Kidney glomerular epithelial cell (primary cell): ENCODE results near the gene SCAPER.

Experiments used
- DNase-seq: peaks from one replicate; lab custom pipeline; 2025; lab: John Stamatoyannopoulos, UW

The SCAPER gene

DNA sequence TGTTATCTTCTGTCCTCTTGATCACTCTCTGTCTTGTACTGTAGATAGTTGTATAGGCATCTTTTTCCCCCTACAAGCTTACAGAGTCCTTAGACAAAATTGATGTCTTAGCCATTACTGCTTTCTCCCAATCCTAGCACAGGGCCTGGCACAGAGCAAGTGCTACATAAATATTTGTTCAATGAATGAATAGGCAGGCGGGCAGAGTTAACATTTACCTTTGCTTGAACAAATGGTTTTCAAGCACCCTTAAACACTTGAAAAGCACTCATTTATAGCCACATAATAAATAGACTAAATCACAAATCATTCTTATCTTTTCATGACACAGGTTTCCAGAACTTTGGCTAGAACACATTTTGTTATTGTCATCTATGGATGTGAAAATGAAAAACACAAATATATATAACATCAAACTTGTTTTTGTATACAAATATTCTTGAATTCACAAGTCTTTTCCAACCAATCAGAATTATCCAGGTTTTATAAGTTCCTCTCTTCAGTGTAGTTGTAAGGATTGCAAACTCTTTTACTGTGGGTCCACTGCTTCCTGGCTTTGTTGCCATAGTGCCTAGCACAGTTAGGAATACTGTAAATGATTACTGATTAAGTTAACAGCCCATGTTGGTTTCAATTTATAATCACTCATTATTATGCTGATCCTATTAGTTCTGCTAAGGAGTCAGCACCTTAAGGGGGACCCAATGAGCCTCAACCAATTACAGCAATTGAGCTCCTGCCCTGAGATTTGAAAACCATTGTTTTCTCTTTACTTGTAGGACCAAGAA is 506.6 kb downstream of the SCAPER start:
- no peak for DNase-seq

DNA sequence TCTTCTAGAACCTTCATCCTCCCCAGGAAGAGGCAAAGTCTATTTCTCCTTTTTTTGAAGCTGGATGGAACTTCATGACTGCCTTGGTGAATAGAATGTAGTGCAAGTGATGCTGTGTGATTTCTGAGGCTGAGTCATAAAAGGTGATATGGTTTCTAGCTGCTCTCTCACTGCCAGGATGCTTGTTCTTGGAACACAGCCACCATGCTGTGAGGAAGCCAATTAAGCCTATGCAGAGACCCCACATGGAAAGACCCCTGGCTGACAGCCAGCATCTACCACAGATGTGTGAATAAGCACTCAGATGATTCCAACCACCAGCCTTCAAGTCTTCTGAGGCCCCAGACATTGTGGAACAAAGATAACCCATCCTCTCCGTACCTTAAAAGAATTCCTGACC is 511.5 kb downstream of the SCAPER start:
- DNase-seq = peak; percentile 29

DNA sequence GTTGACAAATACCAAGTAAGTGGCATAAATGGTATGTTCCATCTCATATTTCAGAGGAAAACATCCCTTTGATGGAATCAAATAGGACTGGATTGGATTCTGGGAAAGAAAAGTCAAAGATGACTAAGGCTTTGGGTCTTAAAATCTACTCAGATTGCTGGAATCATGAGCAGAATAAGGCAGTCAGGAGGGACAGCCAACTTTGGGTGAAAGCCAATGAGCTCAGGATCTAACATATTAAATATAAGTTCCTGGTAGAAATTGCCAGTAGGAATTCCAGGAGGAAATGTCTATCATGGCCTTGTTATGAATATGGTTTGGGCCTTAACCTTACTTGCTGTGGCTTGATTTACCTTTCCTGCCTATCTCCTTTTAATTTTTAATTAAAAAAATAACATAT is 513.3 kb downstream of the SCAPER start:
- DNase-seq = no peak

DNA sequence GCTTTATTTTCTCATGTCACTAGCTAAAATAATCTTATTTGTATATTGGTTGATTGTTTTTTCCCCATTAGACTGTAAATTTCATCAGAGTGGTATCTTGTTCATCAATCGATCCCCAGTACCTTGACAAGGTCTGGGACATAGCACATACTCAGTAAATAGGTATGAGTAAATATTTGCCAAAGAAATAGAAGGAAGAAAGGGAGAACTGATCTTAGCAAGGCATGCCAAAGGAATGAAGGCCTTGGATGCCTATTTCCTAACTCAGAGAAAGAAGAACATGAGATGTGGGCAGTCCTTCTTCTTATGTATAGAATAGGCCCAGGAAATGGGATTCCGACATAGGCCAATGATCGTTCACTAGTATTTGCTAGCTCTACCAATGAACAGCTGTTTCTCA is 513.8 kb downstream of the SCAPER start:
- no peak for DNase-seq

DNA sequence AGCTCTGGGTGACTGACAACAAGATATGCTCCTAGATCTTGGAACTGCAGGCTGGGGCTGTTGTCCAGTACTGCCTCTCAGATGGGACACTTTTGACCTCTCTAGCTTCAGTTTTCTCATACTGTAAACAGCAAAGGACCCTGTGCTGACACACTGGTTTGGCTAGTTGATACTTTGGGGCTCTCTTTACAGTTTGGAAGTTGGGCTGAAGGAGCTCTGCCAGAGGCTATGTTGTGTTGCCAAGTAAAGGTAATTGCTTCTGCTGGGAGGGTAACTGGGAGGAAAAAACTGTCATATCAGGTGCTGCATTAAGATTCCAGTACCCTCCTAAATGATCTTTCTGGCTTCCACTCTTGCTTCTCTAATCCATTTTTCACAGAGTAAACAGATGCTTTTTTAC is 514.6 kb downstream of the SCAPER start:
- DNase-seq = no peak

DNA sequence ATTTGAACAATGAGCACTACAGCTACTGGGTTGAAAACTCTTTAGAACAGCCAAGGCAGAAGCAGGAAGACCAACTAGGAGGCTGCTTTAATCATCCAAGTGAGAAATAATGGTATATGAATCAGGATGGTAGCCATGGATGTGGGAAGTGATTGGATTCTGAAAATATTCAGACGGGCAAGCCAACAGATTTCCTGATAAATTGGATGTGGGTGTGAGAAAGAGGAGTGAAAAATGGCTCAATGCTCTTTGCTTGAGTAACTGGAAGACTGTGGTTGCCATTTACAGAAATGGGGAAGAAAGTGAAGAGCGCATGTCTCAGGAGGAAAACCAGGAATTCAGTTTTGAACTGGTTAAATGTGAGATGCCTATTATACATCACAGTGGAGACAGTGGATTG is 518.2 kb downstream of the SCAPER start:
- no peak for DNase-seq

DNA sequence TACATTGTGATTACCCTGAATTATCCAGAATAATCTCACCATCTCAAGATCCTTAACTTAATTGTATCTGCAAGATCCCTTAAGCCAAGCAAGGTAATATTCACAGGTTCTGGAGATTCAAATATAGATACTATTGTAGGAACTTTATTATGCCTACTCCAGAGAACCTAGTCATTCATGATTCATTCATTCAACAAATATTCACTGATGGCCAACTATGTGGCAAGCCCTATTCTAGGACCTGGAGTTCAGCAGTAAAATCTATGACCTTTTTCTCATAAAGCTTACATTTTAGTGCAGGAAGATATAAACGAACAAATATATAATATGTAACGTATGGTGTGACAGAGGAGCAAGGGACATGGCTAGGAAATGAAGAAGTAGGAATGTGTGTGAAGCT is 519.0 kb downstream of the SCAPER start:
- DNase-seq = no peak

DNA sequence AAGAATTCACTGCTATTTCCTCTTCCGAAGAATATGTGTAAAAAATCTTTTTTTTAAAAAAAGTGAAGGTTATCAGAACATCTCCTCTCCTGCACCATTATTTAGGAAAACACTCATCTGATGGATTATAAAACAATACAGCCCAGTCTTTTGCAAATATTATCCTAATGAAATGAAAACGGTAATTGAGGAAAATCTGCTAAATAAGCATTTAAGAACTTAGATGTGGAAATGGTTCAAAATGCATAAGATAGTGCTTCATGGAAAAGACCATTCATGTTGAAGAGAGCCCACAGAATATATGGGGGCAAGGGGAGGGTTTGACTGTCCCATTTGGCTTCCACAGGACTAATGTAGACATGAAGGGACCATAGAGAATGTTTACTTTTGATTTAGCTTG is 520.7 kb downstream of the SCAPER start:
- DNase-seq = no peak

DNA sequence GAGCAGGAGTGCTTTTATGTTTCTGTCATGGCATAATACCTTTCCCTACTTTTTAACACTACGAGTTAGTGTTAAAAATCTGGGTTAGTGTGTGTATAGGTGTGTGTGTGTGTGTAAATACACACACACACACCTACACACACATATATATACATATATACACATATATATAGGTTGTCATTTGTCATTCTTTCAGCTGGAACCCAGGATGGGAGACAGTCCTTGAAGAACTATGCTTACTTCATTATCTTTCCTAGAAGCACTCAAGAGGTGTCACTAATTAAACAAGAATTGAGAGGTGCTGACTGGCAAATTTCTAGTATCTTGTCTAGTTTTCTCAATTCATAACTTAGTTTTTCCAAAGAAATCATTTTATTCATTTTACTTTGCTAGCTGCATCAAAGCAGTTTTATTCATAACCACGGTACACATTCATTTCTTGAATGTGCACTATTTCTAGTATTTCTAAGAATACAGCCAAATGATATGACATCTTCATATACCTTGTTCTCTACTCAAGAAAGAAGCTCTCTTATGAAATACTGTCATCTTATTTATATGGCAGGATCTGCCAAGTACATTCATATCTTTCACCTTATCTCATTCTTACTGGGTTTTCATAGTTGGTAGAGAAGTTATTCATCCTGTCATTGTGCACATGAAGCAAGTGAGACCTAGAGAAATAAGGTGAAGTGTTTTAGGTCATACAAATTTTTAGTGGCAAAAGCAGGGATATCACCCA is 522.0 kb downstream of the SCAPER start:
- DNase-seq = no peak

DNA sequence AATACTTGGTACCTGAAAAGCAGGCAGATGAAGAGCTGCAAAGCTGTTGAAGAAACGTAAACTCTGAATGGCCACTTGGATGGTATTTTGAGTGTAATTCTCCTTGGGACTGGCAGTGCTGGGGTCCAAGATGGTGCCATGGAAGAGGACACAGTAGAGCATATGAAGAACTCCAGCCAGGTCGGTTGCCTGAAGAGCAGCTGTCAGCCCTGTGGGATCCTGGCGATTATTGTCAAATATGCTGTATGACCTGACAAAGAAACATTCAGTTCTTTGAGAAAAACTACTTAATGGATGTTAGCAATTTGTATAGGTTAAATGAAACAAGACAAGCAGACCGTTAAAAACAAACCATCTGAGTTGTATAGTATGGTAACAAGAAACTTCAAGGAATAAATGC is 523.8 kb downstream of the SCAPER start:
- DNase-seq = no peak

DNA sequence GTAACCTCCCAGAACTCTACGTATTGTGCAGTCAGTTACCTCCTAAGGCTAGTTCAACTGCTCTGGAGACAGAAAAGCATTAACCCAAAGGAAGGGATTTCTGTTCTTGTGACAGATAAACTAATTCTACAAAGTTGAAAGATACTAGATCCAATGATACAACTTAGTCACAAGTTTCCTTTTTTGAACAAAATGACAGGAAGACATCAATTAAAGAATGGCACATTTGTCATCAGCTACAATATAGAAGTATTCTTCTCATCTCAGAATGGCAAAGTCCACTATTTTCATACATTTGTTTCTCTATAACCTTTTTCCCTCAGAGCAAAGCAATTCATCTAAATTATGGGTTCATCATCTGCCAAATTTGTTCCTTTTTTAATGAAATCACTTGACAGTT is 524.9 kb downstream of the SCAPER start:
- no peak for DNase-seq

DNA sequence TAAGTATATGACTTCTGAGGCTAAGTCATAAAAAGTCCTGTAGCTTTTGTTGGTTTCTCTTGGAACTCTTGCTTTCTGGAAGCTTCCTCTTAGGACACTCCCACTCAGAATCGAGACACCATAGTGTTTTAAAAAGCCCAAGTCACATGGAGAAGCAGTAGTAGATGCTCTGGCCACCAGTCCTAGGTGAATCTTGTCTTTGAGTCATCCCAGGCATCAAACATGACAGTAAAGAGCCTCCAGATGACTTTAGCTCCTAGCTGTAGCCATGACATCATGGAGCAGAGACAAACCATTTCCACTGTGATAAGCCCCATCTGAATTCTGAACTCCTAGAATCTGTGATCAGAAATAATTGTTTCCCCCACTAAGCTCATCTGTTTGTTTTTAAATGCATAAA is 526.4 kb downstream of the SCAPER start:
- DNase-seq = no peak

DNA sequence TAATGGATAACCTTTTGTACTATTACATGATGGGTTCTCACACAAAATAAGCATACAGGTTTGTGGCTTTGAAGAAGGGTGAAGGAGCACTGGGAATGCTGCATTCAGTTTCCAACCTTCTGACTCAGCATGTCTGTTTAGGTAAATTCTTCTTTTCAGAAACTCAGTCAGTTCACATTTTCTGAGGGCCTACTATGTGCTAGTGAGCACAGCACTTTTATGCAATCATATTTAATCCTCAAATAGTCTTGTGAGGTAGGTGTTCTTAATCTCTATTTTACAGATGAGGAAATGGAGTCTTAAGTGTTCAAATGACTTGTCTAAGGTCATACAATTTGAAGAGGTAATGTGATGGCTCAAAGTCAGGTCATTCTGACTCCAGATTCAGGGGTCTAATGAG is 527.4 kb downstream of the SCAPER start:
- DNase-seq = no peak

DNA sequence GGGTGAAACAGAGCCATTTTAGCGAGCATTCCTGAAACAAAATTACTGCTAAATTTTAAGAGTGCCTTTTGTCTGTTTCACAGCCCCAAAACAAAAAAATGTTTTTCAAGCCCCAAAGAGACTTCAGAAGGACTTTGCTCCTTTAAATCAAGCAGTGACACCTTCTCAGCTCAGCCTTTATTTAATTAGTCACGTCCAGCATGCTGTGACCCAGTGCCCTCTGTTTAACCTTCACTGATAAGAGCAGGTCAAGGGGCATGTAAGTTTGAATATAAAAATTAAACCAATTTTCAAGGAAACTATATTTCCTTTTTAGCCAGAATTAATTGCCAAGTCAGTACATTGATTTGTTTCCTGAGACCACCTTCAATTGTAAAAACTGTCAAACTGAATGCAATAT is 527.9 kb downstream of the SCAPER start:
- no peak for DNase-seq

DNA sequence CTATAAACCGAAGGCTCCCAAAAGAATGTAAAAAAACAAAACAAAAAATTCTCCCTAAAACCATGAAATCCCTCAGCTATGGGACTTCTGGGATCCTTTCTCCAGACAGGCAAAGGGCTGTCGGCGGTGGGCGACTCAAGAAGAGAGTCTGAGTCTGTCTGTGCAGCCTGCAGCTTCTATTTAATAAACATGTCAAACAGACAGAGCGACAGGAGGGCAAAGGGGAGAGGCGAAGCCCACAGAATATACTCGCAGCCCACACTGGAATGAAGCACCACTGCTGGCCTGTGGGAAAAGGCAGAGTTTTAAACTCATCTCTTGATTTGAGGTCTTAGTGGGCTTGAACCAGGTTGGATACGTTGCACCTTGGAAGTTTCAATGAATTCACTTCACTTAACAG is 528.3 kb downstream of the SCAPER start:
- no peak for DNase-seq

DNA sequence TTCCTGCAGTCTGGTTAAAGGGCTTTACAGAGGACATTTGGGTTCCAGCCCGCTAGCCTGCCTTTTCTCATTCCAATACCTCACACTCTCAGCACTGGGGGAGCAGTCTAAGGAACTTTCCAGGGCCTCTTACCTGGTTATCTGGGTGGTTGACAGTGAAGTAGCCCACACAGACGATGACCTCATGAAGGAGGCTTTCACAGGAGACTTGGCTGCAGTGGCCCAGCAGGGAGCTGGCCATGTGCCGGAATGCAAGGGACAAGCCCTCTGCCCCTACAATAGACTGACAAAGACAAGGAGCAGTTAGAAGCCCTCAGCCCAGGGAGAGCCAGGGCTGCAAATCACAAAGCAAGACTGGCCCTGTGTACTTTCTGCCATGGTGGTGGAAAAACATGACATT is 529.1 kb downstream of the SCAPER start:
- no peak for DNase-seq

DNA sequence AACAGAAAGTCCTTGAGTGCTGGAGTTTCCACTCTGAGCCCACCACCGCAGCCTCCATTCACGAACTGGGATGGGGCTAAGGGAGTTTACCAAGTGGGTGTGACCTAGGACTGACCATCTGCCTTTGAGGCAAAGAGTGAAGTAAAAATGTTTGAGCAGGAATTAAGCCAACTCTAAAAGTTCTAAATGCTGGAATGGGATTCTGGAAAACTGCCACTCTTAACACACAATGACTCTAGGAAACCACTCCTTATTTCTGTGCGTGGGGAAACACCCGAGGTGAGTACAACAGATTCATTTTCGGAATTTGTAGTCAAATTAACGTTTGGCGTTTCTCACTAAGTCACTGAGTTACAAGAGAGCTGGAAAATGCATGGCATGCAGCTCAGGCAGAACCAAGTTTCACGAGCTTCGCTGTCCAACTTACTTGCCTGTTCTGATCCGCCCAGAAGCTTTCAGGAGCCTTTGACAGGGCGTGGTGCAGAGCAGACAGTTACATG is 537.0 kb downstream of the SCAPER start:
- no peak for DNase-seq

DNA sequence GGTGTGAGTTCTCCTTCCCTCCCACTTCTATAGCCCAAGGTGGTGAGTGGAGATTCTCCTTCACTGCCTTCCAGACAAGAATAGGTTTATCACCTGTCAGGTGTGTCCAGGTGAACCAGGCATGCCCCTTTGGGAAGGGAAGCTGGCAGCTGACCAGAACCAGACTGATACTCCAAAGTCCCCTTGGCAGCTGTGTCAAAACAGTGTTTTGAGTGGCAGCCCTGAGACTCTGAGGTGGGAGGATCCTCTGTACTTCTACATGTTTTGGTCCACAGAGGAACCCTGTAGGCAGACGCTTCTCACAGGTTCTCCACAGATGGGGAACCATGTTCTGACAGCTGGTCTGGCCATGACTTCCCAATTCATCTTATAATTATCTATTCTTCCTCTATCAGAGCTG is 538.4 kb downstream of the SCAPER start:
- DNase-seq = no peak

DNA sequence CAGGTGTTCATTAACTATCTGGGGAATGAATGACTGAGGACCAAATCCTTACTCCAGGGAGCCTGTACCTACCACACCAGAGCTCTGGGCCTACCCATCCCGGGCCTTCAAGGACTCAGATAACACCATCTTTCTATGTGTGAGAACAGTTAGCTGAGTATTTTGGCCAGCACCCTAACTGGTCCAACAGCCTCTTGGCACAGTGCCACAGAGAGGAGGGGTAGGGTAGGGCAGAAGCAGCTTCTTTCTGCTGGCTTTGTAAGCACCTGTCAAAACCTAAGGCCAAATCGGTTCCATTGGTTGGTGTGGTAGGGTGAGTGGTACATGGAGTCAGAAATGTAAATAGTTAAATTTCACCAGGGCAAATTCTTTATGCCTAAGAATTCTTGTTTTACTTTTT is 541.9 kb downstream of the SCAPER start:
- no peak for DNase-seq

DNA sequence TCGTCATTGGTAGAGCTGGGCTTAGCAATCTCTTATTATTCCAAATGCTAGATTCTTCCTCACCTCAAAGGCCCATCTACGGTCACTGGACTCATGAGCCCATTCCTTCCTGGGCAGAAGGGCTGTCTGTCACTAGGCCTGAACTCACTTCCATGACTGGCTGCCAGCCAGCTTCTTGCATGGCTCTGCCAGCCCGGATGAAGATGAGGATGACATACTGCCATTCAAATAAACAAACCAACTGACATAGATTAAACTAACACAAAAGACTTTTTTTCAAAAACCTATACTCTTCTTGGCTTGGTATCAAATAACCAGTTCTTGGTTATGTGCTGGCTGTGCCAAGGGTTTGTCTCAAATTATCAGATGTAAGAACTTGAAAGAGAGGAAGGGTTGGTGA is 544.7 kb downstream of the SCAPER start:
- DNase-seq = no peak

DNA sequence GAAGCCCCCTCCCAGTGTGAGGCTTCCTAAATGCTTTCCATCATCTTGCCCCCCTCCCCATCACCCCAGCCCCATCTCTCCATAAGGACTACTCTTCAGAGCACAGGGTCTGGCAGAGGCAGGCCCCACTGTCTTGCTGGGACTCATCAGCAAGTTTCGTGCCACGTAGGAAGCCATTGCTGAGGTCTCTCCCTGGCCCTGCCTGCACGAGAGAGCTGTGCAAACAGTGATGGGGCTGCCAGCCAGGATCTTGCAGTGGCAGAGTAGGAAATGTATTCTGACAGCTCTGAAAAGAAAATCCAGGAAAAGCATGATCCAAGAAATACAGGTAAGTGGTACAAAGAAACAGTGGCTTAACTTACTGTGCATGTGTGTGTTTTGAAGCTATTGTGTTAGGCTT is 546.0 kb downstream of the SCAPER start:
- DNase-seq = no peak

DNA sequence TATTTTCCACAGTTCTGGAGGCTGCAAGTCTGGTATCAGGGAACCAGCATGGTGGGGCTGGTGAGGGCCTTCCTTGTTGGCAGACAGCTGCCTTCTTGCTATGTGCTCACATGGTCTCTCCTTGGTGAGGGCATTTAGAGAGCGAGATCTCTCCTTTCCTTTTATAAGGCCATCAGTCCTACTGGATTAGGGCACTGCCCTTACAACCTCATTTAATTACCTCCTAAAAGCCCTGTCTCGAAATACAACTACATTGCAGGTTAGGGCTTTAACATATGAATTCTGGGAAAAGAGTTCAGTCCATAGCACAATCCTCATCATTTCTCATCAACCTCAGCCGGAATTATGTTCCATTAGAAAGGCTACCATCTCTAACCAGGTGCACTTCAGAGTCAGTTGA is 546.7 kb downstream of the SCAPER start:
- no peak for DNase-seq

DNA sequence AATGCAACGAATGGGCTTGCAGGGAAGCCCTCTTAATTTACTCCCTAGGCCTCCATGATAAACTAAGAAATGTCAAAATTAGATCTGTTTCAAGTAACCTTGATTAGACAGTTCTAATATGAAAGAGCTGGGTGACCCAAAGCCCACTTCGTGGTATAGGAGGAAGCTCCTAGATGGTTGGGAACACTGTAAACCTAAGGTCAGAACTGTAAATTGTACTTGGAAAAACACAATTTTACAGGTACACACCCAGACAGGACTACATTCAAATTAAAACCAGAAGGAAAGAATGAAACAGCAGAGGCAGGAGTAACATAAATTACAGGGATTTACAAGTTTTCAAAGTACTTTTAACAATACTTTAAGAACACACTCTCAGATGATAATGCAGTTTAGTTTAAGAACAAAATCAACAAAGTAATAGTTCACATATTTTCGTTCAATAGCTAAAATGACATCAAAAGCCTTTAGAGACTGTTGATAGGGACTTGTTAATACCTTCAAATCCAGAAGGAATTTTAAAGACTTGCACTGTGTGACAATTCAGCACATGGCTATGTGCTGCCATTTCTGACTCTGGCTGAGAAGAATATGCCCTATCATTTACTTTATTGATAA is 550.2 kb downstream of the SCAPER start:
- DNase-seq = no peak
